ENCODE measurements around the gene ASGR1.
"Not testable (repeated sequence)": the region's sequence is repeated elsewhere in the genome, so short reads cannot be mapped to it uniquely, and the experiment has no call there.

The ASGR1 gene

DNA sequence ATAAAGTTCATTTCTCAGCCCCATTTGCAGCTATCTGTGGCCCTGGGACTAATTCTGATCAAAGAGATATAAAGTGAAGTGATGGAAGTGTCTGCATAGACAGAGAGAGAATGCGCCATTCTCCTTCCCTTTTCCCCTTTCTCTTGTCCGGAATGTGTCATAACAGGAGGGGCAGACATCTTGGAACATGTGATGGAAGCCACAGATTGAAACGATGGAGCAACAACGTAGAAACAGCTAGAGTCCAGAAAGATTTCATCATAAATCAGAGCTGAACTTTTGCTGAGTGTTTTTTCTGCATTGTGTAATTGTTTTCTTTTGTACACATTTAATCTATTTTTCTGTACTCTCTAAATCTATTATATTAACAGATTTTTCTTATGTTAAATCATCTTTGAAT, 11.3 kb downstream of the ASGR1 start:
- Histone ChIP-seq H3K27ac (ENCODE audit: low read length) (no peak overlapping the region), H4K20me1 (ENCODE audit: insufficient read depth, low read length) (no peaks in the 10 kb centered on the region), H3K4me1 (ENCODE audit: low read length) (no peaks in the 10 kb centered on the region), H3K79me2 (ENCODE audit: low read length) (no peaks in the 10 kb centered on the region), H3K27me3 (ENCODE audit: low read depth, low read length) (no peaks in the 10 kb centered on the region), H3K4me3 (ENCODE audit: low read length) (no peak overlapping the region), H3K4me2 (ENCODE audit: low read length) (no peak overlapping the region), H3K9me3 (ENCODE audit: insufficient read depth, low read length) (no peaks in the 10 kb centered on the region), H3K36me3 (replicated peaks; ENCODE audit: low read depth, low read length) (no peaks in the 10 kb centered on the region), H2AFZ (ENCODE audit: low read depth, low read length) (no peak overlapping the region), H3K9ac (ENCODE audit: low read length) (no peak overlapping the region)
- TF ChIP-seq, protein P1, sequence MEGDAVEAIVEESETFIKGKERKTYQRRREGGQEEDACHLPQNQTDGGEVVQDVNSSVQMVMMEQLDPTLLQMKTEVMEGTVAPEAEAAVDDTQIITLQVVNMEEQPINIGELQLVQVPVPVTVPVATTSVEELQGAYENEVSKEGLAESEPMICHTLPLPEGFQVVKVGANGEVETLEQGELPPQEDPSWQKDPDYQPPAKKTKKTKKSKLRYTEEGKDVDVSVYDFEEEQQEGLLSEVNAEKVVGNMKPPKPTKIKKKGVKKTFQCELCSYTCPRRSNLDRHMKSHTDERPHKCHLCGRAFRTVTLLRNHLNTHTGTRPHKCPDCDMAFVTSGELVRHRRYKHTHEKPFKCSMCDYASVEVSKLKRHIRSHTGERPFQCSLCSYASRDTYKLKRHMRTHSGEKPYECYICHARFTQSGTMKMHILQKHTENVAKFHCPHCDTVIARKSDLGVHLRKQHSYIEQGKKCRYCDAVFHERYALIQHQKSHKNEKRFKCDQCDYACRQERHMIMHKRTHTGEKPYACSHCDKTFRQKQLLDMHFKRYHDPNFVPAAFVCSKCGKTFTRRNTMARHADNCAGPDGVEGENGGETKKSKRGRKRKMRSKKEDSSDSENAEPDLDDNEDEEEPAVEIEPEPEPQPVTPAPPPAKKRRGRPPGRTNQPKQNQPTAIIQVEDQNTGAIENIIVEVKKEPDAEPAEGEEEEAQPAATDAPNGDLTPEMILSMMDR (IDR thresholded peaks at IDR 0.05; ENCODE audit: low read depth, low read length) = no peak
- TF ChIP-seq EZH2phosphoT487 (IDR thresholded peaks at IDR 0.05; ENCODE audit: low read depth) = no peak

DNA sequence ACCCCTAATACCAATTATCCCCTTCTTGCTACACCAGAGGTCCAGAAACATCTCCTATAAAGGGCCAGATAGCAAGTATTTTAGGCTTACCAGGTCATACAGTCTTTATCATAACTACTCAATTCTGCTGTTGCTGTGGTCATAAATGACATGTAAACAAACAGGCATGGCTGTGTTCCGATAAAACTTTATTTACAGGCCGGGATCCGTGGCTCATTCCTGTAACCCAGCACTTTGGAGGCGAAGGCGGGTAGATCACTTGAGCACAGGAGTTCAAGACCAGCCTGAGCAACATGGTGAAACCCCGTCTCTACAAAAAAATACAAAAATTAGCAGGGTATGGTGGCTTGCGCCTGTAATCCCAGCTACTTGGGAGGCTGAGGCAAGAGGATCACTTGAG, 12.3 kb downstream of the ASGR1 start:
- no peak overlapping the region for H3K4me3 ChIP-seq (ENCODE audit: low read length)
- H3K27me3 ChIP-seq (ENCODE audit: low read depth, low read length) = no peaks in the 10 kb centered on the region
- no peak overlapping the region for H3K9ac ChIP-seq (ENCODE audit: low read length)
- H3K9me3 ChIP-seq (ENCODE audit: insufficient read depth, low read length) = no peaks in the 10 kb centered on the region
- H3K4me1 ChIP-seq (ENCODE audit: low read length) = no peaks in the 10 kb centered on the region
- no peak overlapping the region for H3K4me2 ChIP-seq (ENCODE audit: low read length)
- no peaks in the 10 kb centered on the region for H4K20me1 ChIP-seq (ENCODE audit: insufficient read depth, low read length)
- no peaks in the 10 kb centered on the region for H3K79me2 ChIP-seq (ENCODE audit: low read length)
- no peak overlapping the region for H3K27ac ChIP-seq (ENCODE audit: low read length)
- no peak overlapping the region for H2AFZ ChIP-seq (ENCODE audit: low read depth, low read length)
- H3K36me3 ChIP-seq (replicated peaks; ENCODE audit: low read depth, low read length) = no peaks in the 10 kb centered on the region
- TF ChIP-seq, protein P1 (IDR thresholded peaks at IDR 0.05; ENCODE audit: low read depth, low read length) = no peak
- no peak for TF ChIP-seq EZH2phosphoT487 (IDR thresholded peaks at IDR 0.05; ENCODE audit: low read depth)

GRCh38 chr17:7159571-7159970, 19.6 kb downstream of the ASGR1 start:
- H3K79me2 ChIP-seq (ENCODE audit: low read length); H3K9me3 ChIP-seq (ENCODE audit: insufficient read depth, low read length); H3K27ac ChIP-seq (ENCODE audit: low read length); H3K36me3 ChIP-seq (replicated peaks; ENCODE audit: low read depth, low read length); H3K9ac ChIP-seq (ENCODE audit: low read length); H4K20me1 ChIP-seq (ENCODE audit: insufficient read depth, low read length); H3K27me3 ChIP-seq (ENCODE audit: low read depth, low read length); H3K4me1 ChIP-seq (ENCODE audit: low read length); H3K4me2 ChIP-seq (ENCODE audit: low read length); H3K4me3 ChIP-seq (ENCODE audit: low read length); H2AFZ ChIP-seq (ENCODE audit: low read depth, low read length): not testable (repeated sequence)

GRCh38 chr17:7158424-7158823, 20.7 kb downstream of the ASGR1 start:
- H3K9ac ChIP-seq (ENCODE audit: low read length); H3K9me3 ChIP-seq (ENCODE audit: insufficient read depth, low read length); H3K27ac ChIP-seq (ENCODE audit: low read length); H3K27me3 ChIP-seq (ENCODE audit: low read depth, low read length); H2AFZ ChIP-seq (ENCODE audit: low read depth, low read length); H3K4me3 ChIP-seq (ENCODE audit: low read length); H4K20me1 ChIP-seq (ENCODE audit: insufficient read depth, low read length); H3K36me3 ChIP-seq (replicated peaks; ENCODE audit: low read depth, low read length); H3K4me2 ChIP-seq (ENCODE audit: low read length); H3K4me1 ChIP-seq (ENCODE audit: low read length); H3K79me2 ChIP-seq (ENCODE audit: low read length): not testable (repeated sequence)

DNA sequence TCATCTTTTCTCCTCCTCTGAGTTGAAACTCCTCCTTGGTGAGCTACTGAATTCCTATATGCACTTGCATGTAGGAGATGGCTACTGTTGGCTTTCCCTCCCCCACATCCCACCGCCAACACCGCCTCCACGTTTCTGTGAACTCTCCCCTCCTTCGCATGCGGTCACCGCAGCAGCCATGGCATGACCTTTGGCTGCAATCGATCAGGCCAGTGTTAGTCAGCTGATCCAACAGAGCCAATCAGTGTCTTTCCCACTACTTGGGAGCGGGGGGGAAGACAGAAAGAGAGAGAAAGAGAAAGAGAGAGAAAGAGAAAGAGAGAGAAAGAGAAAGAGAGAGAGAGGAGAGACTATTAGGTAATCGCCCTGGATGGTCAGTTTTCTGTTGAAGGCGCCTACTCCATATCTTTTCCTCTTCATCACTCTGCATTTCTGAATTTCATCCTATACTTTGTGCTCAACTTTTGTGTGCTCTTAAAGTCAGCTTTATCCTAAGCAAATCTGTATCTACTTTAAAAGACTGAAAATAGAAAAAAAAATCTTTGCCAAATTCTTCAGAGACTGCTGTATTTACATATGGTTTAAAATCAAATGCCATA, 22.7 kb downstream of the ASGR1 start:
- no peak overlapping the region for H3K4me3 ChIP-seq (ENCODE audit: low read length)
- TF ChIP-seq, protein P1 (IDR thresholded peaks at IDR 0.05; ENCODE audit: low read depth, low read length) = no peak
- TF ChIP-seq EZH2phosphoT487 (IDR thresholded peaks at IDR 0.05; ENCODE audit: low read depth) = no peak
- H3K9me3 ChIP-seq (ENCODE audit: insufficient read depth, low read length) = no peaks in the 10 kb centered on the region
- H3K9ac ChIP-seq (ENCODE audit: low read length) = no peak overlapping the region
- H3K27me3 ChIP-seq (ENCODE audit: low read depth, low read length) = no peaks in the 10 kb centered on the region
- no peaks in the 10 kb centered on the region for H3K79me2 ChIP-seq (ENCODE audit: low read length)
- H3K36me3 ChIP-seq (replicated peaks; ENCODE audit: low read depth, low read length) = no peaks in the 10 kb centered on the region
- no peak overlapping the region for H2AFZ ChIP-seq (ENCODE audit: low read depth, low read length)
- H4K20me1 ChIP-seq (ENCODE audit: insufficient read depth, low read length) = no peaks in the 10 kb centered on the region
- H3K4me1 ChIP-seq (ENCODE audit: low read length) = no peaks in the 10 kb centered on the region
- no peak overlapping the region for H3K4me2 ChIP-seq (ENCODE audit: low read length)
- no peak overlapping the region for H3K27ac ChIP-seq (ENCODE audit: low read length)
